NB4 (cell line): ENCODE measurements around the gene ZNF544.
"Not testable (repeated sequence)": the region's sequence is repeated elsewhere in the genome, so short reads cannot be mapped to it uniquely, and the experiment has no call there.

Source experiments
- CTCF ChIP-seq: IDR thresholded peaks from one replicate; pipeline ENCODE4 v1.5.1; 2012; ENCODE audit warnings: low read depth, low read length
- MAX ChIP-seq: IDR thresholded peaks from 2 replicates; pipeline ENCODE4 v1.6.1; 2011; ENCODE audit warnings: low read depth, low read length
- POLR2A ChIP-seq: IDR thresholded peaks from 2 replicates; pipeline ENCODE4 v1.6.1; 2011; ENCODE audit warnings: mild to moderate bottlenecking; ENCODE audit not compliant: insufficient read length; ENCODE audit errors: extremely low read depth

- not testable (repeated sequence) for TF ChIP-seq CTCF, MAX, POLR2A
Measured at GRCh38 chr19:58310685-58311084, 82.0 kb downstream of the ZNF544 start.
